AG09319 (cell line): ENCODE data around the gene NUP58.

ENCODE experiments used
- DNase-seq: peaks from one replicate; pipeline ENCODE4 v3.0.0-alpha.2; 2010; ENCODE audit warnings: low read depth; ENCODE audit errors: extremely low read depth
- TF ChIP-seq, protein P1 (sequence below): IDR thresholded peaks from 2 replicates; pipeline ENCODE4 v1.5.1; 2011; ENCODE audit warnings: low read depth, mild to moderate bottlenecking, inconsistent platforms, low read length, moderate library complexity

Gene NUP58

DNA sequence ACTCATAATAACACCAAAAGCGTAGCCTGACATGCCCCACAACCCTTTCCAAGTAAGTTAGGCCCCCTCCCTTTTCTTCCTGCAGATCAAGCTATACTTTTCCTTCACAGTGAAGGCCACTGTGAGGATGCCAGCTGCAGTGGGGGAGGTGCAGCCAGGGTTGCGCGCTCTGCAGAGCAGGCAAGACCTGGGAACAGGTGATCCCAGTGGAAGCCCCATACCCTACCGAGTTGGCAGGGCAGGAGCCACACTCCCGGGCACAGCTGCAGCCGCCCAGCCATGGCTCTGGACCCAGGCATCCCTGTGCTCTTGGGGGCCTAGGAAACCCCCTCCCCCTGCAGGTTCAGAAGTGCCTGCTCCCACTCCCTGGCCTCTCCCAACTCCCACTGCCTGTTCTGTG is 32.9 kb upstream of the NUP58 start:
- TF ChIP-seq, protein P1, sequence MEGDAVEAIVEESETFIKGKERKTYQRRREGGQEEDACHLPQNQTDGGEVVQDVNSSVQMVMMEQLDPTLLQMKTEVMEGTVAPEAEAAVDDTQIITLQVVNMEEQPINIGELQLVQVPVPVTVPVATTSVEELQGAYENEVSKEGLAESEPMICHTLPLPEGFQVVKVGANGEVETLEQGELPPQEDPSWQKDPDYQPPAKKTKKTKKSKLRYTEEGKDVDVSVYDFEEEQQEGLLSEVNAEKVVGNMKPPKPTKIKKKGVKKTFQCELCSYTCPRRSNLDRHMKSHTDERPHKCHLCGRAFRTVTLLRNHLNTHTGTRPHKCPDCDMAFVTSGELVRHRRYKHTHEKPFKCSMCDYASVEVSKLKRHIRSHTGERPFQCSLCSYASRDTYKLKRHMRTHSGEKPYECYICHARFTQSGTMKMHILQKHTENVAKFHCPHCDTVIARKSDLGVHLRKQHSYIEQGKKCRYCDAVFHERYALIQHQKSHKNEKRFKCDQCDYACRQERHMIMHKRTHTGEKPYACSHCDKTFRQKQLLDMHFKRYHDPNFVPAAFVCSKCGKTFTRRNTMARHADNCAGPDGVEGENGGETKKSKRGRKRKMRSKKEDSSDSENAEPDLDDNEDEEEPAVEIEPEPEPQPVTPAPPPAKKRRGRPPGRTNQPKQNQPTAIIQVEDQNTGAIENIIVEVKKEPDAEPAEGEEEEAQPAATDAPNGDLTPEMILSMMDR = no peak
- DNase-seq = no peak

DNA sequence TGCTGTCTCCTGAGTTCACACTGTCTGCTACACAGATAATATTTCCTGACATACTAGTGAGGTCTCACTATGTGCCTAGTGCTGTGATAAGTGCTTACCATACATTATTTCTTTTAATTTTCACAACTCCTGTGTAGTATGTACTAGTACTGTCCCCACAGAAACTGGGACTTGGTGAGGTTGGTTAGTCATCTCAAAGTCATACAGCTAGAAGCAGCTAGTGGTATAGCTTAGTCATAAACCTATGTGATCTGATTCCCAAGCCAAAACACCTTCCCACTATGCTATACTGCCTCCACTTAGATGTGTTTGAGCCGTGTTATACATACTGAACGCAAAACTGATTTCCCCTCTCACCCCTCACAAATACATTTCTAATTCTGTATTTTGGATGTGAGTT is 24.7 kb upstream of the NUP58 start:
- DNase-seq = no peak
- TF ChIP-seq, protein P1 = no peak

DNA sequence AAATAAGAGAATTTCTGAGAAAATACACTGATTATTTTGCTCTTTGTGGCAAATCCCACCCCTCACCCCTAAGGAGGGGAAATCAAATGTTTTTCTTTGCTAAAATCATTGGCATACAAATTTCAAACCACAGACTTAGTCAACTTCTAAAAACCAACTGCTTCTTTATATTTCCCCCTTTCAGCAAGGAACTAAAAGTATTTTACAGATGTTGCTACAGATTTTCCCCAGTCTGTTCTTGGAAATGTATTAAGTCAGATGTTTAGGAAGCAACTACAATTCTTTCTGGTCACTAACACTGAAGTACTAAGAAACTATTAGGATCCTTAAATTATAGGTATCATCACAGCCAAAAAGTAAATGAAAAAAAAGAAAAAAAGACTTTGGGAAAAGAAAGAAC is 21.0 kb upstream of the NUP58 start:
- DNase-seq = no peak
- TF ChIP-seq, protein P1 = no peak

DNA sequence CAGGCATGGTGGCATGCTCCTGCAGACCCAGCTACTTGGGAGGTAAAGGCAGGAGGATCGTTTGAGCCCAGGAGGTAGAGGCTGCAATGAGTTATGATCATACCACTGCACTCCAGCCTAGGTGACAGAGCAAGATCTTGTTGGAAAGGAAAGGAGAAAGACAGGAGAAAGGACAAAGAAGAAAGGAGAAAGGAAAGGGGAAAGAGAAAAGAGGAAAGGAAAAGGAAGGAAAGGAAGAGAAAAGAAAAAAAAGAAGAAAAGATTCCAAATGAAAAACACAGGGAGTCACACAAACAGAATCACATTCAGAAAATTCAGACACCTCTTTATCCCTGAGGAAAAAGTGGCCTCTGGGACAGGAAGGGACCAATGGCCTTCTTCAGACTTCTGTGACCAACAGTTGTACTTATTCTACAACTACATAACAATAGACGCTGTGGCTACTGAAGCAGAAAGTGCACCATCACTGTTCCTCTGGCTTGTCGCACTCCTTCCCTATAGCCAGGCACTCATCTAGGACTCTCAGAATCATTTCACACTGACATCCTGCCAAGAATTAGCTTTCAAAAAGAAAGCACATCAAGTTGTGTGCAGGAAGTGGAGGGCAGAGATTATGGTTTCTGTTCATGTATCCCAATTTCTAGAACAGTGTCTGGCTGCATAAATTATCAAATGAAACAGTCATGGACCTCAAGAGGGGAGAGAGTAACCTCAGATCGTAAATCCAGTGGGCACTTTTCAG is 20.1 kb upstream of the NUP58 start:
- TF ChIP-seq, protein P1 = no peak
- DNase-seq = no peak

DNA sequence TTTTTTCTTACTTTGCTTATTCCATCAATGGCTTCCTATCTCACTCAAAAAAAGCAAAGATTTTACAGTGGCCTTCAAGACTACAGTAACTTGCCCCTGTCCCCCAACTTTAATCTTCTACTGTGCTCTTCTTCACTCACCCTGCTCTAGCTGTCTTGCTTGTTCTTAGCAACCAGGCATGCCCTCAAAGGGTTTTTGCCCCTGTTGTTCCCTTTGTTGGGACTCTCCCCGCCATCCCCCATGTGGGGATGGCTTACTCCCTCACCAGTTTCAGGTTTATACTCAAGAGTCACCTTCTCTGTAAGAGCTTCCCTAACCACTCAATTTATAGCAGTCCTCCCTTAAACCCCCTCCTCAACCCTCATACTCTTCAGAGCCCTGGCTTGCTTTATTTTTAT is 19.5 kb upstream of the NUP58 start:
- no peak for DNase-seq

DNA sequence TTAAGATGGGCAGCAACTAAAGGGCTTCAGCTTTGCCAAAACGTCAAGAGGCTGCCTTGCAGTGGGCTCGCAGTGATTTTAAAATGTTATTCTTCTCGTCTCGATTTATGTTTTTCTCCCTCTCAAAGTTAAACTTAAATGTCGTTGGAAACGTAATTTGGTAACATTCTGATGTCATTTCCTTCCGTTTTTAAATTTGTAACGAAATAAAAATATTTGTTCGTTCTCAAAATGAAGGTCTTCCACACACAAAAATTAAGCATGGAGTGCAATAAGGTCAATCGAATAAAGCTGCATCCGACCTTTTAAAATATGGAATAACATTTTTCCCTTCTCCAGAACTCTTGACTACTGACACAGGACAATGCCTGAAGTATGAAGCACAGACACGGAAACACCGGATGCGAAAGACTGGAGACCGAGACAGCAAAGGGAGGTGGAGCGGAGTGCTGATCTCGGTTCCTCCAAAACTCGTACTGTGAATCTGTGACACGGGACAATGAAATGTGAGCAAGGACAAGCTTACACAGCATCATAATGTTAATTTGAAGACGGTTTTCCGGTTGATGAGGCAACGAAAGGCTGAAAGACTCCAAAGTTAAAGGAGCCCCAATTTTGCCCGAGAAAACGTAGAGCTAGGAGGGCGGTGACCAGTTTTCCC is 15.0 kb upstream of the NUP58 start:
- TF ChIP-seq, protein P1 = no peak
- DNase-seq = no peak

More for the DNA sequence above, 19.5 kb upstream of the NUP58 start:
- TF ChIP-seq, protein P1 = no peak

DNA sequence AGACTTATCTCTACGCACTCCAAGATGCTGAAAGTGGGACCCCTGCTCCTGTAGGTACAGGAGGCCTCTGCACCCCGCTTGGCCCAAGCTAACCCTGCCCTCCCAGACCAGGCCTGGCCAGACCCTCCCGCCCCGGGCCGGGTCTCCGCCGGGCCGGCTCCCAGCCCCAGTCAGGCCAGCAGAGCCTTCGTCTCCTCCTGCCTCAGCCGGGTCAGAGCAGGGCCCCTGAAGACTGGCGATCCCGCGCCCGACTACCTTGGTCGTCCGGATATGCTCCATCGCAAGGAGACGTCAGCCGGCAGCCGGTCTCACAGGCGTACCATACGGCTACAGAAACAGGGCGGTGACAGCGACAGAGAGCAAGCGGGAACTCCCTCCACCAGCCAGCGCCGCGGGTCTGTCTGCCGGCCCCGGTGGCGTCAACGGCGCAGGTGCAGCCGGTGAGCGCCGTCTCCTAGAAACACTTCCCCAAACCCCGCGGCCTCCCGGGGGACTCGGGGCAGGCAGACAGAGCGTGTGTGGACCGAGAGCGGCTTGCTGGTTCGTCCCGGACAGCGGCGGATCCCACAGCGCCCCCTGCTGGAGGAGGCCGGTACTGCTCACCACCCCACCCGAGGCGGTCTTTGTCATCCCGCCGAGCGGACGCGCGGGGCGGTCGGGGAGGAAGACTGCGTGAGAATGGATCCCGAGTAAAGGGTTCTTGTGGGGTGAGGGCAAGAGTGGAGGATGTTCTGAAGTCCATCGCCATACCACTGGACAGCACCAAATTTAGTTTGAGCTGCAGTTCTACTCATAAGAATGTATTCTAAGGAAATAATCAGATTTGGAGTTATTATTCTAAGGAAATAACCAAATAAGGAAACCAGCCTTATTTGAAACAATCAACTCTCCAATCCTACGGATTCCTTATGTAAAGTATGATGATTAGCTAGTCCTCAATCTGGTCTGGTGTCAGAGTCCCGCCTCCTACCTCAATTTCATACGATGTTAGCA is 14.2 kb upstream of the NUP58 start, which contains the start of gene MTMR6:
MTMR6 (minus strand) TSS at position 520 of the 993 bp plus-strand sequence; CDS start at position 279, 241 bp downstream.
- TF ChIP-seq, protein P1 = peak; percentile 97
- peak; percentile 56 for DNase-seq
